Omental fat pad (tissue), 4 donors: ENCODE measurements around the gene FYB1. TPM values are rescaled to one million over a fixed set of nuclear protein-coding genes. Genes with fewer than 3 reads are reported as not detected.
"Not testable (repeated sequence)": the region's sequence is repeated elsewhere in the genome, so short reads cannot be mapped to it uniquely, and the experiment has no call there.

Experiments used
- ATAC-seq: fragments of 150-250 bp; one replicate; pipeline ENCODE4 v1.9.1; 2016; ENCODE audit warnings: mild to moderate bottlenecking, moderate library complexity; ENCODE audit not compliant: low FRiP score
- DNase-seq: peaks from one replicate; pipeline ENCODE4 v3.0.0-alpha.2; 2019; ENCODE audit warnings: low spot score
- total RNA-seq, 4 donors: library from RNA; depleted of rRNA; stranded (reverse); fragments of >200 nt; gene quantifications; one replicate each; pipeline ENCODE4 v1.1.0, GENCODE V29; 2016
- TF ChIP-seq, protein P1 (sequence below), 3 donors: fragments of 450-650 bp; IDR thresholded peaks; one replicate each; pipeline ENCODE4 v1.5.1; 2016 to 2017; ENCODE audit warnings: antibody characterized with exemption in 3 of 3, mild to moderate bottlenecking in 3 of 3, moderate library complexity in 2 of 3

FYB1 gene
- total RNA-seq, 4 donors from 2014 or later: 13.2 to 46.2 (median 22.6) TPM

DNA sequence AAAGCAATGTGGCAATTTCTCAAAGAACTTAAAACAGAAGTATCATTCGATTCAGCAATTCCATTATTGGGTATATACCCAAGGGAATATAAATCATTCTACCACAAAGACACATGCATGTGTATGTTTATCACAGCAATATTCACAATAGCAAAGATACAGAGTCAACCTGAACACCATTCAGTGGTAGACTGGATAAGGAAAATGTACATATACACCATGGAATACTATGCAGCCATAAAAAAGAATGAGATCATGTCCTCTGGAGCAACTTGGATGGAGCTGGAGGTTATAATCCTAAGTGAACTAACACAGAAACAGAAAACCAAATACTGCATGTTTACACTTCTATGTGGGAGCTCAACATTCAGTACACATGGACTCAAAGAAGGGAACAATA is 21.4 kb upstream of the FYB1 start:
- TF ChIP-seq, protein P1, sequence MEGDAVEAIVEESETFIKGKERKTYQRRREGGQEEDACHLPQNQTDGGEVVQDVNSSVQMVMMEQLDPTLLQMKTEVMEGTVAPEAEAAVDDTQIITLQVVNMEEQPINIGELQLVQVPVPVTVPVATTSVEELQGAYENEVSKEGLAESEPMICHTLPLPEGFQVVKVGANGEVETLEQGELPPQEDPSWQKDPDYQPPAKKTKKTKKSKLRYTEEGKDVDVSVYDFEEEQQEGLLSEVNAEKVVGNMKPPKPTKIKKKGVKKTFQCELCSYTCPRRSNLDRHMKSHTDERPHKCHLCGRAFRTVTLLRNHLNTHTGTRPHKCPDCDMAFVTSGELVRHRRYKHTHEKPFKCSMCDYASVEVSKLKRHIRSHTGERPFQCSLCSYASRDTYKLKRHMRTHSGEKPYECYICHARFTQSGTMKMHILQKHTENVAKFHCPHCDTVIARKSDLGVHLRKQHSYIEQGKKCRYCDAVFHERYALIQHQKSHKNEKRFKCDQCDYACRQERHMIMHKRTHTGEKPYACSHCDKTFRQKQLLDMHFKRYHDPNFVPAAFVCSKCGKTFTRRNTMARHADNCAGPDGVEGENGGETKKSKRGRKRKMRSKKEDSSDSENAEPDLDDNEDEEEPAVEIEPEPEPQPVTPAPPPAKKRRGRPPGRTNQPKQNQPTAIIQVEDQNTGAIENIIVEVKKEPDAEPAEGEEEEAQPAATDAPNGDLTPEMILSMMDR (IDR thresholded peaks at IDR 0.05): no peak
- no peak for DNase-seq
- ATAC-seq: no peak

GRCh38 chr5:39238366-39239105 is 19.2 kb upstream of the FYB1 start:
- TF ChIP-seq, protein P1 (IDR thresholded peaks at IDR 0.05): no peak
- ATAC-seq (no peak), DNase-seq (no peak)

DNA sequence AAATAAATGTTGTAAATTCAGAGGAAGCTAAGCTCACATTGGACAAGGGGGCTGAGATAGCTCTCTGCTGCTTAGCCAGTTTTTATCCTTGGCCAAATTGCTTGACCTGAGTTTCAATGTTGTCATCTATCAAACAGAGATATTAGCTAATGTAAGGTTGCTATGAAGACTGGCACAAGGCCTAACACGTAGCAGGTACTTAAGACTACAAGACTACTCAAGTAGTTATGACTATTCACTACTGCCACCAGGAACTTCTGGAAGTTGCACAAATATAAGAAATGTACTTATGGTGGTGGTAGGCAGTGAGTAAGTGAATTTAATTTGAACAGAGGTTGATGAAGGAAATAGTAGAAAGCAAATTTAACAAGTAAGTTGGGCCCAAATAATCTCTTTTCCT is 17.4 kb upstream of the FYB1 start:
- TF ChIP-seq, protein P1 (IDR thresholded peaks at IDR 0.05): no peak
- ATAC-seq (no peak), DNase-seq (no peak)

GRCh38 chr5:39235648-39236047 is 16.3 kb upstream of the FYB1 start:
- TF ChIP-seq, protein P1 (IDR thresholded peaks at IDR 0.05): no peak
- DNase-seq: no peak
- no peak for ATAC-seq

- DNase-seq, ATAC-seq: not testable (repeated sequence)
Measured at GRCh38 chr5:39234494-39234893, 15.1 kb upstream of the FYB1 start.

DNA sequence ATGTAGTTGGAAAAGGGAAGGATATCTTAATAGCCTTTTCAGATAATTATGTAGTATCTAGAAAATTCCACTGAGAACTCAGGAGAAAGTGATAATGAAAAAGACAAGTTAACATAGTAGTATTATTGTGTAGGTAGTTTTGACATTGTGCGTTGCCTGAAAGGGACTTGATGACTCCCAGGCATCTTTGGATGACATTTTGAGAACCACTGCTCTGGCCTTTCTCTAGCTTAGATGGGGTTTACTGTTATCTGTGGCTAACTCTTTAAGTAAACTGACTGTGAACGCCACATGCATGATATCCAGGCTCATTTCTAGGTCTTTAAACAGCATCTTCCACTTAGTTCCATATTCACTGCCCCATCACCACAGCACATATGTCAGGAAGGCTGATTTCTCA is 14.4 kb upstream of the FYB1 start:
- no peak for DNase-seq
- TF ChIP-seq, protein P1 (IDR thresholded peaks at IDR 0.05): no peak
- no peak for ATAC-seq

DNA sequence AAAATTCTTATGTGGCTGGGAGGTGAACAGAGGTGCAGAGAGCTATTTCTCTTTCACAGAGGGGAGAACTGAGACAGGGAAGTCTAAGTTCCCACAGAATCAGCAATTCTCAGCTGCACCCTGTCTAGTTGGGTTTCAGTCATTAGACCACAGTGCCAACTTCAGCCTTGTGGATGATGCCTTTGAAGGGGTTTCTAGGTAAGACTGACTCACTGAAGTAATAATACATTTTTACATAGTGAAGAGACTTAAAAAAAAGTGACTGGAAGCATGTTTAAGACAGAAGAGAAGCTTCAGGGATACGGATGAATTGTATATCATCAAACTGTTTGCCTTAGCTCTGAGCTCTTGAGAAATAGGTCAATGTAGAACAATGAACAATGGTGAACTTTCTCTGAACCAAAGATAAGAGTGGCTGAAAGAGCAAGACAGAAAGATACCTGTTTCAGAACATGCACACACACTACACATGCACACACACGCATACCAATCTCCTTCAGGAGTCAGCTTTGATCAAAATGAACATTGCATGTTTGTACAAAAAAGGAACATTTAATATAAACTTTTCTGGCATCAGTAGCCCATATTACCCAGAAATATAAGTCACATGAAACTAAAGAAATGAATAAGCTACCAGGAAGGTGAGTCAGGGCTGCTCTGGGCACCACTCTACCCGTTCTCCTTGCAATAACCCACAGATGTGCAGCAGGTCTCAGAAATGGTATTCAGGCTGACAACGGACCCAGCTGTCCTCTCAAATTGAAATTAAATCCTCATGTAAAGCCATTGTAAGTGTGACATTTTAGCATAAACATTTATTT is 12.6 kb upstream of the FYB1 start:
- no peak for ATAC-seq
- TF ChIP-seq, protein P1 (IDR thresholded peaks at IDR 0.05): no peak
- no peak for DNase-seq
